Amniotic stem cell (primary cell): Measurements from ENCODE around the gene PALM3.
"Not testable (repeated sequence)": the region's sequence is repeated elsewhere in the genome, so short reads cannot be mapped to it uniquely, and the experiment has no call there.

ENCODE experiments used
- DNase-seq: peaks from one replicate; lab custom pipeline; 2025; lab: John Stamatoyannopoulos, UW

The PALM3 gene

GRCh38 chr19:14031719-14032480 is 30.0 kb downstream of the PALM3 start, which contains the start of gene IL27RA:
Gene IL27RA (plus strand): TSS chr19:14031762. CDS start chr19:14031873, 111 bp downstream.
- peak; percentile 26 for DNase-seq

- DNase-seq: no peak
Observed at GRCh38 chr19:14030997-14031718, 30.7 kb downstream of the PALM3 start.

GRCh38 chr19:14028901-14029300 is 33.0 kb downstream of the PALM3 start:
- no peak for DNase-seq

GRCh38 chr19:14027856-14028450 is 33.9 kb downstream of the PALM3 start, which contains the start of gene RLN3:
Gene RLN3 (plus strand): TSS chr19:14028148. CDS start chr19:14028205, 57 bp downstream.
- DNase-seq: no peak

GRCh38 chr19:14026652-14027192 is 35.2 kb downstream of the PALM3 start:
- DNase-seq: not testable (repeated sequence)

- DNase-seq: no peak
Observed at GRCh38 chr19:14023404-14024235, 38.3 kb downstream of the PALM3 start.

GRCh38 chr19:14022469-14022868 is 39.4 kb downstream of the PALM3 start:
- no peak for DNase-seq

- no peak for DNase-seq
Observed at GRCh38 chr19:14021474-14021873, 40.4 kb downstream of the PALM3 start.

- not testable (repeated sequence) for DNase-seq
Observed at GRCh38 chr19:14019739-14020138, 42.1 kb downstream of the PALM3 start.

GRCh38 chr19:14019100-14019499 is 42.8 kb downstream of the PALM3 start:
- no peak for DNase-seq

- DNase-seq: no peak
Observed at GRCh38 chr19:14015524-14016035, 46.3 kb downstream of the PALM3 start.

- no peak for DNase-seq
Observed at GRCh38 chr19:14012378-14012915, 49.4 kb downstream of the PALM3 start.

- peak; percentile 90 for DNase-seq
Observed at GRCh38 chr19:14006766-14007562, 54.9 kb downstream of the PALM3 start.

GRCh38 chr19:14006085-14006765 is 55.7 kb downstream of the PALM3 start, which contains the start of gene RFX1:
Gene RFX1 (minus strand): TSS chr19:14006320. CDS start chr19:13993843, 12,477 bp downstream.
- peak; percentile 99 for DNase-seq

GRCh38 chr19:14005349-14006084 is 56.4 kb downstream of the PALM3 start:
- peak; percentile 64 for DNase-seq

- DNase-seq: no peak
Observed at GRCh38 chr19:14004619-14005348, 57.1 kb downstream of the PALM3 start.
